ENCODE measurements around the gene KRTAP5-3.

- TF ChIP-seq CTCF (IDR thresholded peaks at IDR 0.05; ENCODE audit: extremely low read depth in 1 of 2, insufficient read depth in 1 of 2, low read depth in 1 of 2, low read length in 2 of 2) (no peak), EZH2 (IDR thresholded peaks at IDR 0.05; ENCODE audit: borderline replicate concordance, low read depth, low read length, severe bottlenecking) (no peak), POLR2A (IDR thresholded peaks at IDR 0.05; ENCODE audit: low read depth, low read length) (no peak), MAX (IDR thresholded peaks at IDR 0.05; ENCODE audit: insufficient read depth, insufficient read length) (no peak), POLR2AphosphoS5 (IDR thresholded peaks at IDR 0.05; ENCODE audit: insufficient read depth, low read depth, low read length) (no peak), JUN (IDR thresholded peaks at IDR 0.05; ENCODE audit: borderline replicate concordance, insufficient read depth, insufficient read length, low read depth) (no peak), FOS (IDR thresholded peaks at IDR 0.05; ENCODE audit: borderline replicate concordance, insufficient read depth, low read length) (no peak)
Observed at GRCh38 chr11:1656670-1657069, 48.4 kb upstream of the KRTAP5-3 start.
